HepG2 (cell line): ENCODE results near the gene RPH3AL. TPM values are rescaled to one million over a fixed set of nuclear protein-coding genes. Genes with fewer than 3 reads are reported as not detected.

Source experiments
- ATAC-seq: fragments of 200-7000 bp; cut with Tn5 transposase; 3 replicates; pipeline ENCODE4 v1.9.1; 2020; ENCODE audit warnings: mild to moderate bottlenecking, moderate library complexity
- BruUV-seq: library from RNA; stranded (reverse); fragments of 400-500 nt; replicated peaks from 2 replicates; lab custom pipeline; 2021; lab: Mats Ljungman, UMichigan
- CTCF ChIA-PET: fragments of 300-600 bp; formaldehyde crosslinking; extraction: SDS; loops from one replicate; lab custom pipeline; 2021; ENCODE audit warnings: low total read pairs, inconsistent platforms, low intra/inter-chr PET ratio; lab: Yijun Ruan, JAX
- POLR2A ChIA-PET: fragments of 350-600 bp; sonication (Branson Sonifier 250); formaldehyde crosslinking; loops from one replicate; lab custom pipeline; 2020; ENCODE audit warnings: antibody characterized with exemption, inconsistent platforms; lab: Yijun Ruan, JAX
- DNase-seq: peaks from one replicate; pipeline ENCODE4 v3.0.0-alpha.2; 2015; ENCODE audit warnings: low spot score
- FAIRE-seq: peaks from 3 replicates; lab custom pipeline; 2011; peaks lifted over from hg19 to GRCh38; lab: Jason Lieb, UNC
- H2AFZ ChIP-seq: one replicate; pipeline ENCODE4 v1.6.1; 2011; ENCODE audit warnings: low read length, inconsistent platforms
- H3K27ac ChIP-seq: fragments of 300-600 bp; 3 replicates; pipeline ENCODE4 v1.8.0; 2011; ENCODE audit warnings: mixed run types, mild to moderate bottlenecking, mixed read lengths, low read length, inconsistent platforms; ENCODE audit not compliant: insufficient read depth; ENCODE audit errors: extremely low read length
- H3K27me3 ChIP-seq, 2 experiments: fragments of 200-600 bp in 1 of 2; 2 replicates in 1 of 2; 3 replicates in 1 of 2; pipeline versions ENCODE4 v1.6.0 to v1.8.0; 2011; ENCODE audit warnings: low read length in 2 of 2, mild to moderate bottlenecking in 2 of 2, moderate library complexity in 2 of 2, inconsistent platforms in 1 of 2; ENCODE audit not compliant: insufficient read depth in 2 of 2, control insufficient read depth in 1 of 2
- H3K36me3 ChIP-seq, 2 experiments: fragments of 200-600 bp in 1 of 2; replicated peaks in 1 of 2; 2 replicates in 1 of 2; 3 replicates in 1 of 2; pipeline versions ENCODE4 v1.5.1 to v1.8.0; 2011; ENCODE audit warnings: low read length in 2 of 2, inconsistent platforms in 1 of 2; ENCODE audit not compliant: insufficient read depth in 2 of 2, control insufficient read depth in 1 of 2
- H3K4me1 ChIP-seq: 2 replicates; pipeline ENCODE4 v1.5.1; 2012; ENCODE audit warnings: low read length, inconsistent platforms; ENCODE audit not compliant: insufficient read depth
- H3K4me2 ChIP-seq: 2 replicates; pipeline ENCODE4 v1.6.0; 2011; ENCODE audit warnings: low read depth, low read length, inconsistent platforms
- H3K4me3 ChIP-seq, 3 experiments: fragments of 200-600 bp in 1 of 3; sonication (generic), shearing (Covaris generic) in 1 of 3; replicated peaks in 1 of 3; 2 replicates each; pipeline ENCODE4 v1.5.1; 2011 to 2016; ENCODE audit warnings: low read length in 3 of 3, inconsistent platforms in 2 of 3, low read depth in 2 of 3, mild to moderate bottlenecking in 2 of 3, control low read depth in 1 of 3, mixed read lengths in 1 of 3; ENCODE audit not compliant: insufficient read depth in 1 of 3
- H3K79me2 ChIP-seq: one replicate; pipeline ENCODE4 v1.6.1; 2011; ENCODE audit warnings: low read length, inconsistent platforms; ENCODE audit not compliant: insufficient read depth
- H3K9ac ChIP-seq: 2 replicates; pipeline ENCODE4 v1.6.0; 2011; ENCODE audit warnings: mild to moderate bottlenecking, low read depth, low read length, inconsistent platforms; ENCODE audit not compliant: insufficient read depth
- H3K9me3 ChIP-seq: 2 replicates; pipeline ENCODE4 v1.5.1; 2012; ENCODE audit warnings: mild to moderate bottlenecking, low read length
- H4K20me1 ChIP-seq: 2 replicates; pipeline ENCODE4 v1.6.0; 2011; ENCODE audit warnings: inconsistent platforms, mild to moderate bottlenecking, low read length, moderate library complexity; ENCODE audit not compliant: insufficient read depth
- FIP1L1 ChIP-seq: fragments of 200-400 bp; formaldehyde crosslinking; IDR thresholded peaks from 2 replicates; pipeline ENCODE4 v1.6.1; 2018; ENCODE audit warnings: low read depth, mild to moderate bottlenecking, low read length, moderate library complexity, borderline replicate concordance; ENCODE audit not compliant: insufficient read depth
- PCBP1 ChIP-seq: fragments of 200-400 bp; formaldehyde crosslinking; IDR thresholded peaks from 2 replicates; pipeline ENCODE4 v1.6.1; 2017; ENCODE audit warnings: mild to moderate bottlenecking, low read depth, low read length, borderline replicate concordance
- RFXAP ChIP-seq: sonication (generic); formaldehyde crosslinking; IDR thresholded peaks from 2 replicates; pipeline ENCODE4 v1.4.0; 2020; ENCODE audit warnings: missing genetic modification reagents, borderline replicate concordance
- SP5 ChIP-seq: IDR thresholded peaks from 2 replicates; pipeline ENCODE4 v1.6.1; 2016; ENCODE audit warnings: low read depth, borderline replicate concordance
- STAT6 ChIP-seq: sonication (generic); formaldehyde crosslinking; IDR thresholded peaks from 2 replicates; pipeline ENCODE4 v1.4.0; 2020; ENCODE audit warnings: missing genetic modification reagents, mild to moderate bottlenecking, borderline replicate concordance
- TBX2 ChIP-seq: sonication (generic); formaldehyde crosslinking; IDR thresholded peaks from 2 replicates; pipeline ENCODE4 v1.5.0; 2020; ENCODE audit warnings: missing genetic modification reagents, mild to moderate bottlenecking, borderline replicate concordance
- TFDP2 ChIP-seq: sonication (generic); formaldehyde crosslinking; IDR thresholded peaks from 2 replicates; pipeline ENCODE4 v1.4.0; 2020; ENCODE audit warnings: missing genetic modification reagents
- ZBTB33 ChIP-seq: sonication (generic); formaldehyde crosslinking; IDR thresholded peaks from 2 replicates; pipeline ENCODE4 v1.4.0; 2020; ENCODE audit warnings: missing genetic modification reagents
- ZNF501 ChIP-seq: sonication (generic); formaldehyde crosslinking; IDR thresholded peaks from 2 replicates; pipeline ENCODE4 v1.5.1; 2020; ENCODE audit warnings: mild to moderate bottlenecking, moderate library complexity, missing genetic modification reagents
- ZNF564 ChIP-seq: sonication (generic); formaldehyde crosslinking; IDR thresholded peaks from 2 replicates; pipeline ENCODE4 v1.8.1; 2023; ENCODE audit warnings: mild to moderate bottlenecking, missing genetic modification reagents
- WGBS: methylation state at CpG from one replicate; pipeline ENCODE4 v1.1.6; 2017; ENCODE audit warnings: low lambda C conversion rate; 5-methylcytosine and 5-hydroxymethylcytosine counted together
- in situ Hi-C: cut with HindIII; loops from 2 replicates; pipeline ENCODE4 v1.10.0; 2017; ENCODE audit warnings: low pct_unique_long_range_greater_than_20kb; ENCODE audit not compliant: extremely low pct_ligation_motif_present
- intact Hi-C: fragments of 100-400 bp; cut with micrococcal nuclease; formaldehyde crosslinking; loops from one replicate; pipeline ENCODE4 v1.10.0; 2022; ENCODE audit not compliant: unreplicated experiment
- polyA plus RNA-seq, 8 experiments: library from polyadenylated mRNA; depleted of rRNA in 3 of 8; stranded (reverse) in 7 of 8; unstranded in 1 of 8; fragments of >200 nt; fragmentation: Illumina TruSeq in 4 of 8; extraction: Trizol in 4 of 8; gene quantifications; 2 replicates each; pipeline versions ENCODE4 v1.2.1 to v1.2.3, GENCODE V29; 2011 to 2016; ENCODE audit warnings: low read depth in 4 of 8, missing spikeins in 1 of 8, mixed read lengths in 1 of 8; ENCODE audit not compliant: insufficient read depth in 1 of 8
- total RNA-seq, 5 experiments: library from RNA; depleted of rRNA; stranded (reverse); fragments of >200 nt; fragmentation: Illumina TruSeq; extraction: Trizol; gene quantifications; 2 replicates each; pipeline ENCODE4 v1.2.3, GENCODE V29; 2016; ENCODE audit warnings: low read depth in 1 of 5

RPH3AL gene
- total and polyA plus RNA-seq, 2 of the 13 experiments (the other 11 are each of a cell fraction or from before 2014, with no cell fraction given), result 7.8 to 16.4 TPM

- CTCF ChIA-PET, result no interaction called here
Observed at GRCh38 chr17:388087-388486, 35.5 kb upstream of the RPH3AL start.

GRCh38 chr17:386141-386876 is 33.7 kb upstream of the RPH3AL start:
- ATAC-seq (peak; percentile 86), FAIRE-seq (no peak), DNase-seq (peak; percentile 47)
- Histone ChIP-seq H3K4me3 (peak overlapping the region; percentile 55 to 70 (median 57)), H3K27ac (no peak overlapping the region), H3K4me2 (peak overlapping the region; percentile 88), H3K9ac (peak overlapping the region; percentile 37), H4K20me1 (no peaks in the 10 kb centered on the region), H3K36me3 (no peaks in the 10 kb centered on the region), H3K4me1 (peaks cover 63% of the 10 kb centered on the region), H2AFZ (no peak overlapping the region), H3K79me2 (no peaks in the 10 kb centered on the region), H3K9me3 (no peaks in the 10 kb centered on the region), H3K27me3 (0 out of 5 replicates have a peak, but pooled peaks cover 0 to 1% of the 10 kb centered on the region in 2 experiments)
- CTCF ChIA-PET, result interaction anchor here (1.7 to 2.6 kb wide), 2 partner anchors 77 to 222 kb away, joined by 5 to 15 read pairs; no protein-coding TSS in a partner anchor
- intact Hi-C loops (no loop called here), in situ Hi-C loops (no loop called here)
- BruUV-seq, result no TSS peak
- 1% methylated on average over 10 of the region's 57 CpGs for WGBS
- POLR2A ChIA-PET, result interaction anchor here (1.0 to 1.1 kb wide), 2 partner anchors 34 to 36 kb away, joined by 3 to 4 read pairs; partner anchors contain the start of gene RPH3AL
- TF ChIP-seq ZNF501 (CRISPR knock-in tag) (peak; percentile 73), PCBP1 (no peak), FIP1L1 (no peak), ZBTB33 (CRISPR knock-in tag) (no peak), STAT6 (CRISPR knock-in tag) (0 out of 2 replicates have a peak, but pooled peaks have one; percentile 71), RFXAP (CRISPR knock-in tag) (0 out of 2 replicates have a peak, but pooled peaks have one; percentile 28), TFDP2 (CRISPR knock-in tag) (no peak), TBX2 (CRISPR knock-in tag) (0 out of 2 replicates have a peak, but pooled peaks have one; percentile 32), SP5 (CRISPR knock-in tag) (peak; percentile 72)

More at GRCh38 chr17:388087-388486, 35.5 kb upstream of the RPH3AL start:
- no peaks in the 10 kb centered on the region for H4K20me1 ChIP-seq
- no peak overlapping the region for H3K27ac ChIP-seq
- no TSS peak for BruUV-seq
- H3K79me2 ChIP-seq, result no peaks in the 10 kb centered on the region
- no peaks in the 10 kb centered on the region for H3K36me3 ChIP-seq
- POLR2A ChIA-PET, result no interaction called here
- H3K4me3 ChIP-seq, result no peak overlapping the region
- DNase-seq (no peak), ATAC-seq (no peak), FAIRE-seq (no peak)
- WGBS, result 81% methylated on average over 10 of the region's 10 CpGs
- H3K27me3 ChIP-seq, result peaks cover 0 to 1% of the 10 kb centered on the region in 2 experiments; a peak in 1 of 5 replicates
- no peak overlapping the region for H3K4me2 ChIP-seq
- TF ChIP-seq ZNF564 (CRISPR knock-in tag) (peak; percentile 98), ZNF501 (CRISPR knock-in tag) (no peak)
- no peak overlapping the region for H3K9ac ChIP-seq
- H3K4me1 ChIP-seq, result peaks cover 67% of the 10 kb centered on the region
- no peaks in the 10 kb centered on the region for H3K9me3 ChIP-seq
- in situ Hi-C loops (no loop called here), intact Hi-C loops (no loop called here)
- no peak overlapping the region for H2AFZ ChIP-seq
